Stimulated activated effector memory CD8-positive, alpha-beta T cell treated with anti-CD3 and anti-CD28 coated beads, Interleukin-12 subunit alpha, Interleukin-12 subunit beta, amount 100 ng/mL, for 72 hours (primary cell): ENCODE results near the gene MVB12B.
"Not testable (repeated sequence)": the region's sequence is repeated elsewhere in the genome, so short reads cannot be mapped to it uniquely, and the experiment has no call there.

Source experiments
- ATAC-seq: fragments of 150-1000 bp; cut with Tn5 transposase; 2 replicates; pipeline ENCODE4 v1.10.0; 2021
- DNase-seq, 2 donors: peaks; one replicate each; pipeline ENCODE4 v3.0.0; 2021 to 2022; ENCODE audit warnings: low spot score in 2 of 2
- H3K27ac Mint-ChIP-seq: one replicate; pipeline ENCODE4 v1.8.0; 2022; ENCODE audit warnings: mild to moderate bottlenecking, mixed read lengths
- H3K36me3 Mint-ChIP-seq: one replicate; pipeline ENCODE4 v1.8.0; 2022; ENCODE audit warnings: mild to moderate bottlenecking, mixed read lengths
- H3K4me1 Mint-ChIP-seq: one replicate; pipeline ENCODE4 v1.8.0; 2022; ENCODE audit warnings: mixed read lengths
- H3K4me3 Mint-ChIP-seq: one replicate; pipeline ENCODE4 v1.8.0; 2022; ENCODE audit warnings: mild to moderate bottlenecking, mixed read lengths
- H3K9me3 Mint-ChIP-seq: one replicate; pipeline ENCODE4 v1.8.0; 2022; ENCODE audit warnings: mixed read lengths

Gene MVB12B

GRCh38 chr9:126326228-126327005, at the start of gene MVB12B:
Gene MVB12B, plus strand, starts transcription at chr9:126326829. Its CDS starts 101 bp downstream, at chr9:126326930.
- peak within 1 kb of the TSS; percentile 81 for H3K4me3 Mint-ChIP-seq
- ATAC-seq (peak; percentile 62), DNase-seq (peak; percentile 37 to 65)
- H3K4me1 Mint-ChIP-seq = peaks cover 48% of the 10 kb centered on the region
- H3K27ac Mint-ChIP-seq = peak within 1 kb of the TSS; percentile 95
- H3K9me3 Mint-ChIP-seq = no peaks in the 10 kb centered on the region
- peaks cover 5% of the 10 kb centered on the region for H3K36me3 Mint-ChIP-seq

GRCh38 chr9:126283799-126284465, 42.7 kb upstream of the MVB12B start:
- ATAC-seq (no peak), DNase-seq (no peak)
- no peaks in the 10 kb centered on the region for H3K4me1 Mint-ChIP-seq
- no peak overlapping the region for H3K4me3 Mint-ChIP-seq
- H3K27ac Mint-ChIP-seq = no peak overlapping the region
- H3K36me3 Mint-ChIP-seq = no peaks in the 10 kb centered on the region
- H3K9me3 Mint-ChIP-seq = no peaks in the 10 kb centered on the region

GRCh38 chr9:126285652-126286051, 41.0 kb upstream of the MVB12B start:
- H3K4me1 Mint-ChIP-seq, DNase-seq, H3K9me3 Mint-ChIP-seq, H3K36me3 Mint-ChIP-seq, H3K27ac Mint-ChIP-seq, ATAC-seq, H3K4me3 Mint-ChIP-seq: not testable (repeated sequence)

GRCh38 chr9:126287166-126287866, 39.3 kb upstream of the MVB12B start:
- Mint-ChIP-seq H3K27ac (no peak overlapping the region), H3K36me3 (no peaks in the 10 kb centered on the region), H3K4me3 (no peak overlapping the region), H3K4me1 (no peaks in the 10 kb centered on the region), H3K9me3 (no peaks in the 10 kb centered on the region)
- no peak for ATAC-seq
- DNase-seq = peak in 1 of 2 donors; percentile 13

- no peak overlapping the region for H3K27ac Mint-ChIP-seq
- ATAC-seq = no peak
- no peaks in the 10 kb centered on the region for H3K9me3 Mint-ChIP-seq
- H3K4me1 Mint-ChIP-seq = no peaks in the 10 kb centered on the region
- no peaks in the 10 kb centered on the region for H3K36me3 Mint-ChIP-seq
- no peak for DNase-seq
- H3K4me3 Mint-ChIP-seq = no peak overlapping the region
Measured at GRCh38 chr9:126290871-126291270, 35.8 kb upstream of the MVB12B start.

GRCh38 chr9:126291925-126292324, 34.7 kb upstream of the MVB12B start:
- no peak overlapping the region for H3K27ac Mint-ChIP-seq
- no peaks in the 10 kb centered on the region for H3K9me3 Mint-ChIP-seq
- H3K36me3 Mint-ChIP-seq = no peaks in the 10 kb centered on the region
- no peaks in the 10 kb centered on the region for H3K4me1 Mint-ChIP-seq
- DNase-seq = no peak
- H3K4me3 Mint-ChIP-seq = no peak overlapping the region
- no peak for ATAC-seq

- no peaks in the 10 kb centered on the region for H3K36me3 Mint-ChIP-seq
- DNase-seq (no peak), ATAC-seq (peak; percentile 31)
- H3K4me3 Mint-ChIP-seq = no peak overlapping the region
- H3K9me3 Mint-ChIP-seq = no peaks in the 10 kb centered on the region
- H3K4me1 Mint-ChIP-seq = no peaks in the 10 kb centered on the region
- H3K27ac Mint-ChIP-seq = no peak overlapping the region
Measured at GRCh38 chr9:126292736-126293521, 33.7 kb upstream of the MVB12B start.

GRCh38 chr9:126293522-126293889, 33.1 kb upstream of the MVB12B start:
- Mint-ChIP-seq H3K36me3 (no peaks in the 10 kb centered on the region), H3K4me1 (no peaks in the 10 kb centered on the region), H3K4me3 (no peak overlapping the region), H3K27ac (no peak overlapping the region), H3K9me3 (no peaks in the 10 kb centered on the region)
- no peak for DNase-seq
- ATAC-seq = no peak

- ATAC-seq = no peak
- no peak for DNase-seq
- Mint-ChIP-seq H3K27ac (no peak overlapping the region), H3K36me3 (no peaks in the 10 kb centered on the region), H3K4me1 (no peaks in the 10 kb centered on the region), H3K4me3 (no peak overlapping the region), H3K9me3 (no peaks in the 10 kb centered on the region)
Measured at GRCh38 chr9:126294331-126295081, 32.1 kb upstream of the MVB12B start.

GRCh38 chr9:126295082-126295477, 31.5 kb upstream of the MVB12B start:
- ATAC-seq (no peak), DNase-seq (no peak)
- Mint-ChIP-seq H3K9me3 (no peaks in the 10 kb centered on the region), H3K27ac (no peak overlapping the region), H3K4me3 (no peak overlapping the region), H3K4me1 (no peaks in the 10 kb centered on the region), H3K36me3 (no peaks in the 10 kb centered on the region)

- ATAC-seq (peak; percentile 33), DNase-seq (no peak)
- Mint-ChIP-seq H3K4me3 (no peak overlapping the region), H3K27ac (peak overlapping the region; percentile 35), H3K4me1 (no peaks in the 10 kb centered on the region), H3K9me3 (no peaks in the 10 kb centered on the region), H3K36me3 (no peaks in the 10 kb centered on the region)
Measured at GRCh38 chr9:126295516-126295915, 31.1 kb upstream of the MVB12B start.

- H3K4me3 Mint-ChIP-seq = no peak overlapping the region
- no peaks in the 10 kb centered on the region for H3K36me3 Mint-ChIP-seq
- H3K27ac Mint-ChIP-seq = peak overlapping the region; percentile 35
- no peaks in the 10 kb centered on the region for H3K9me3 Mint-ChIP-seq
- H3K4me1 Mint-ChIP-seq = no peaks in the 10 kb centered on the region
- DNase-seq = no peak
- ATAC-seq = no peak
Measured at GRCh38 chr9:126295936-126296600, 30.6 kb upstream of the MVB12B start.

GRCh38 chr9:126296687-126297086, 29.9 kb upstream of the MVB12B start:
- no peaks in the 10 kb centered on the region for H3K36me3 Mint-ChIP-seq
- ATAC-seq = no peak
- H3K4me3 Mint-ChIP-seq = no peak overlapping the region
- no peaks in the 10 kb centered on the region for H3K9me3 Mint-ChIP-seq
- no peak overlapping the region for H3K27ac Mint-ChIP-seq
- H3K4me1 Mint-ChIP-seq = no peaks in the 10 kb centered on the region
- DNase-seq = no peak

- H3K4me1 Mint-ChIP-seq = peaks cover 6% of the 10 kb centered on the region
- ATAC-seq = no peak
Measured at GRCh38 chr9:126297661-126298060, 29.0 kb upstream of the MVB12B start.

More at GRCh38 chr9:126297661-126298060, 29.0 kb upstream of the MVB12B start:
- no peak for DNase-seq
- no peak overlapping the region for H3K27ac Mint-ChIP-seq
- H3K9me3 Mint-ChIP-seq = no peaks in the 10 kb centered on the region
- no peak overlapping the region for H3K4me3 Mint-ChIP-seq
- H3K36me3 Mint-ChIP-seq = no peaks in the 10 kb centered on the region
